ENCODE data around the gene TANGO6.

The TANGO6 gene

DNA sequence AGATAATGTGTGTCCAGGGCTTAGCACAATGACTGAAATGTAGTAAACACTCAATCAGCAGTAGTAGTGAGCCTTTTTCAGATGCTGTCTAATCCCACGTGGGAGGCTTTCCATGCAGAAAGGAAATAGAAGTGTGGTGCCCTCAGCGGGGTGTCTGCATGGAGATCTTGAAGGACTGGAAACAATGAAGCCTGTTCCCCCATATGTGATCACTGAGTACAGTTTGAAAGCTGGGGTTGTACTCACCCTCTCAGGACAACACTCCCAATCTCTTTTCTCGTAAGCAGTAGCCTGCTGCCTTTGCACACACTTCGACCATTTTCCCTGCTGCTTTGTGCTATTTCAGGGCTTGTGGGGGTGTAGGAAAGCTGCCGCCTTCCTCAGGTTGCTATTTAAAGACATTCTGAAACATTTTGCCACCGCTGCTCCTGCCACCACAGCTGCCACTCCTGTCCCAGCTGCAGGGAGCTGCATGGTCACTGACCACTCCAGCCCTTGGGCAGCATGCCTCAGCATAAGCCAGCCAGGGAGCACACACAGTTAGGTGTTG, 221.5 kb downstream of the TANGO6 start:
- no peak for DNase-seq

DNA sequence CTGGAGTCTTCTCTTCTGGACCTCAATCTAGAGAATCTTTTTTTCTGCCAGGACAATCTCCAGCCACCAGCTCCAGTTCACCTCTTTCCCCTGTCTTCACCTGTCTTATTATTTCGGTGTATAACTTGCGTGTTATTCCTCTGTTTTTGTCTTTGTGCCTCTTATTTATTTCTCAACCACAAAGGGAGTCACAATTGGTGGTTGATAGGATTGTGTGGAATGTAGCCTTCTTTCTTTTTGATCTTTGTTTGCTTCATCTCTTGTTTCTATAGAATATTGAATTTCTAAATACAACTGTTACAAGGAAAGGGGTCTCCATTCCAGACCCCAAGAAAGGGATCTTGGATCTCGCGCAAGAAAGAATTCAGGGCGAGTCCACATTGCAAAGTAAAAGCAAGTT, 226.2 kb downstream of the TANGO6 start:
- DNase-seq: no peak

DNA sequence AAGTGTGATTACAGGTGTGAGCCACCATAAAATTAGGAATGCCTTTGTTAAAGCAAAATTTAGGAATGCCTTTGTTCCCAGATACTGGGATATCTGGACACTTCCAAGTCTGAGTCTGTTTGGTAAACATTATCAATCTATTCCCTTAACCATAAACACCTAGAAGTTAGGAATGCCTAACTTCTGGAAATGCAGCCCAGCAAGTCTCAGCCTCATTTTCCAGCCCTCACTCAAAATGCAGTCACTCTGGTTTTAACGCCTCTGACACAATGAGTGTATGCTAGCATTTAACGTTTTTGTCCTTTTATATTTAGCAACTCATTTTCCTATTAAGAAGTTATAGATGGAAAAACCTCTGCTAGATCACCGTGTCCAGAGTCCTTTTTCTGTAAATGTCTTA, 227.7 kb downstream of the TANGO6 start:
- no peak for DNase-seq

DNA sequence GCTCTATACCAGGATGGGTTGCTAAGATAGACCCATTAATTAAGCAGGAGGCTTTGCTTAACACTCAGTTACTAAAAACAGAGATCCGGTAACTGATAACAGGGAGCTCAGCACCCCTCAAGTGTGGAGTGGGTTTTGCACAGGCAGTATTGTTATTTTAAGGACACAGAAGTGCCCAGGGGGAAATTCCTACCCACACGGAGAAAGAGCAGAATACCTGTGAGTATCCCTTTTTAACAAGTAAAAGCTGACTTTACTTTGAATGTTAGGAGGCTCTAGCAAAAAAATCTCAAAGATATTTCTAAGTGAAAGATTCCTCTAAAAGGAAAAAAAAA, 229.3 kb downstream of the TANGO6 start:
- DNase-seq: no peak

DNA sequence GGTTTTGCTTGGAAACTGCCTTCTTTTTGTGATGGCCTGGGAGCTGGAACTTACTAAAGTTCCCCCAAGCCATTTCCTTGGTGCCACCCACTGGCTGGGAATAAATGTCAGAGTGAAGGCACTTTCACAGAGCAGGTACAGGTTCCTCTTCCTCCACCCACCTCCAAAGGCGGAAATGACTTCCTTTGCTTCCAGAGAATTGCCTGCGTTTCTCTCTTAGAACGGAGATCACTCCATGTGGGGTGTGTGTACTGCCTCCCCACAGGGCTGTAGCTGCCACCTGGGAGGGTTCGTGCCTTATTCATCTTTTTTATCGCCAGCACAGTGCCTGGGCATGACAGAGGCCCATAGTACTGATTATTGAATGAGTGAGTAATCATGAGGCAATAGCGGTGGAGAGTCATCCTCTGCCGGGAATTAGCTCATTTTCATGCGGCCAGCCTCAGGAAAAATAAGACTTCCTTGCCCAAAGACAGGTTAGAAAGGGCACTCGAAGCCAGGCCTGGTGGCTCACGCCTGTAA, 229.9 kb downstream of the TANGO6 start:
- DNase-seq: peak; percentile 73

DNA sequence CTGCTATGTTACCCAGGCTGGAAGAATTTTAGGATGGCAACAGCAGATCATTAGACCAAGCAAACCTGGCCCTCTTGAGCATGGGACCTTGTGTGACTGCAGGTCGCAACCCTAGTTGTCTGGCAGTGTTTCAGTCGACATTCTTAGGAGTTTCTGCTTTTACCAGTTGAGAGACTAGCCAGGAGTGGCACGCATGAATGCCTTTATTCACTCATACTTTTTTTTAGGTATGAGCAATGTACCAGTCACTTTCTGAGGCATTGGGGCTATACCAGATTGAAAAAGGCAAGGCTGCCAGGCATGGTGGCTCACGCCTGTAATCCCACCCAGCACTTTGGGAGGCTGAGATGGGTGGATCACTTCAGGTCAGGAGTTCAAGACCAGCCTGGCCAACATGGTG, 233.9 kb downstream of the TANGO6 start:
- DNase-seq: peak; percentile 38

DNA sequence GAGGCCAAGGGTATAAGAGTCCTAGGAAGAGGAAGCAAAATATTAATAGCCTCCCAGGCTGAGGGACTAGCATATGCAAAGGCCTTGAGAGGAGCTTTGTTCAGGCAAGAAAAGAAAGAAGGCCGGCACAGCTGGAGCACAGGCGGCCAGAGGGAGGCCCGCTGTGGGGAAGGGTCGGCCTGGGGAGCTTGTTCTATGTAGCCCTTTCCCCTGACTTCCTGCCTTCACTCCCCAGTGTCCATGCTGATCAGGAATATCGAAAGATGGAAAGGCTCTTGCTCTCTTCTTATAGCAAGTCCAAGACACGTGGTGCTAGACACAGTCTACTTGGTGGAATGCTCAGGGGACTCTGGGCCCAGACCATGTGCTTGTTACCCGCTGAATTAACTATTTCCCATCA, 234.7 kb downstream of the TANGO6 start:
- DNase-seq: no peak

DNA sequence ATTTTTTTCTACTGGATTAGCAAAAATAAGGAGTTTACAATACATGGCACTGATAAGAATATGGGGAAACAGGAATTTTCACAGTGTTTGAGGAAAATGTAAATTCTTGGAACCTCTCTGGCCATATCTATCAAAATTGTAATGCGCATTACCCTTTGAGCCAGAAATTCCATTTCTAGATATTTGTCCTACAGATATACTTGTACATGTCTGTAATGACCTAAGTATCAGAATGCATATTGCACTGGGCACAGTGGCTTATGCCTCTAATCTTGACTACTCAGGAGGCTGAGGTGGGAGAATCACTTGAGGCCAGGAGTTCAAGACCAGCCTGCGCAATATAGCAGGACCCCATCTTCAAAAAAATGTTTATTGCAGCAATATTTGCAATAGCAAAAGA, 236.4 kb downstream of the TANGO6 start:
- DNase-seq: no peak

DNA sequence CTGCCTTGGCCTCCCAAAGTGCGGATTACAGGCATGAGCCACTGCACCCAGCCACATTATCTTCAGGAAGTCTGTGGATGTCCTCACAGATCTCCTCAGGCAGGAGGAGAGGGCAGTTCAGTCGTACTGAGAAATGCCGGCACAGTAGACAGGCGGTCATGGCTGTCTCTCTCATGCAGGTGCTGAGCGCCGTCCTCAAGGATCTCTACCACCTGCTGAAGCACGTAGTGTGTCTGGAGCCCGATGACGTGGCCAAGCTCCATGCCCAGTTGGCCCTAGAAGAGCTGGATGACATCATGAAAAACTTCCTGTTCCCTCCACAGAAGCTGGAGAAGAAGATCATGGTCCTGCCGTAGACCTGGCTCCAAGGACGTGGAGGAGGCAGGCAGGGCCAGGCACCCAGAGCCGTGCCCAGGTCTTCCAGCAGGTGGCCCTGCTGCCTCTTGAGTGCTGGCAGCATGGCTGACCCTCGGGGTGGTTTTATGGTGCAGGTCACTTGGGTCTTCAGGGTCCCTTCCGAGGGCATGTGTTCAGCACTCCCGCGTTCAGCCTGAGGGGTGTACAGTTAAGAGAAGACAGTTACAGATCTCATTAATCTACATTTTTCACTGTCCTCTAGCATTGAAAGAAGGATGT, 240.1 kb downstream of the TANGO6 start:
- no peak for DNase-seq

DNA sequence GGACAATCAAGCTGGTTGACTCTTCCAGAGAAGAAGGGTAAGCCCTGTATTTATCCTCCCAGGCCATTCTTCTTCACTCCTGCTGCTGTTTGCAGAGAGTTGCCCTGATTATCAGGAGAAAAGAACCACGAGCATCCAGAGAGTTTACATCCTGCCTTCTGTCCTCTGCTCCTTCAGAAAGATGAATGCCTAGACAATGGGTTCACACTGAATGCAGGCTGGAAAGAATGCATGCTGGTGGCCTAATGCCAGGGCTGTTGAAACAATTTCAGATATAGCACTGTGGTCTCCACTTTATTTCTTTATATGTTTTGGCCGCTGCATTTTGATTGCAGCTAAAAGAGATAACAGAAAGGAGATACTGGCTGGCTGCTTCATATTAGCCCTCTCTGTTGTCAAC, 241.0 kb downstream of the TANGO6 start:
- no peak for DNase-seq

DNA sequence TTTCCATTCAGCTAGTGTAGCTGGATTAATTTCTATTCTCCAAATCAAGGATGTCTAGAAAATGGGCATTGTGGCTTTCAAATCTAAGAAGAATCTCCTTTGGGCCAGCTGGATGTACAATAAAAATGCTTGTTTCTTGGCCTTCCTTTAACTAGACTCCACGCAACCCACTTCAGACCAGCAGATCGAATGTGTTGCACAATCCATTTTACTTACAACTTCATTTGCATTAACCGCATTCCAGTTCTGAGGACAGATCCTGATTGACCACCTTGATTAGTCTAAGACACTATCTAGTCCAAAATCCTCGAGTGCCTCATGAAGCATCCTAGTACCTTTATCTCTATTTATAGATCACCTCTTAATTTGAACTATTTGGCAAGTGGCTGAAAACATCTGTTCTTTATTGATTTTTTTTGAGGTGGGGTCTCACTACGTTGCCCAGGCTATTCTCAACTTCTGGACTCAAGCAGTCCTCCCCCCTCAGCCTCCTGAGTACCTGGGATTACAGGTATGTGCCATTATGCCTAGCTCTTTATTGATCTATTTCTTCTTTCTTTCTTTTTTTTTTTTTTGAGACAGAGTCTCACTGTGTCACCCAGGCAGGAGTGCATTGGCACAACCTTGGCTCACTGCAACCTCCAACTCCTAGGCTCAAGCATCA, 241.8 kb downstream of the TANGO6 start:
- no peak for DNase-seq

DNA sequence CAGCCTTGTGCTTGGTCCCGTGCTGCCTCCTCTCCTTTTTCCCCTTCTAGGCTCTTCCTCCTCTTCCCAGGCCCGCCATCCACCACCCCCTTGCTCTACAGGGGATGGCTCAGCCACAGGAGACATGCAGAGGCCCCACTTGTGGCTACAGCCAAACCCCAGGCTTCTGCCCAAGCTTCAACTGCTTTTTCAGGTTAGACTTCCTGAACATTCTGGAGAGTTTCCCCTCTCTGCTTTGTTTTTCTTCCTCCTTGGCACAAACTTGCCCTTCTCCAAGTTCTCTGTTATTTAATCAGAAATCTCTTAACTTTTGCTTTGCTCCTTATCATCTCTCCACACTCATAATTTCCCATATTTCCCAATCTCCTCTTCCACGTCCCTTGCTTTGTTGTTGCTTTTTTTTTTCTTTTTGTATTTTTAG, 243.8 kb downstream of the TANGO6 start:
- no peak for DNase-seq

DNA sequence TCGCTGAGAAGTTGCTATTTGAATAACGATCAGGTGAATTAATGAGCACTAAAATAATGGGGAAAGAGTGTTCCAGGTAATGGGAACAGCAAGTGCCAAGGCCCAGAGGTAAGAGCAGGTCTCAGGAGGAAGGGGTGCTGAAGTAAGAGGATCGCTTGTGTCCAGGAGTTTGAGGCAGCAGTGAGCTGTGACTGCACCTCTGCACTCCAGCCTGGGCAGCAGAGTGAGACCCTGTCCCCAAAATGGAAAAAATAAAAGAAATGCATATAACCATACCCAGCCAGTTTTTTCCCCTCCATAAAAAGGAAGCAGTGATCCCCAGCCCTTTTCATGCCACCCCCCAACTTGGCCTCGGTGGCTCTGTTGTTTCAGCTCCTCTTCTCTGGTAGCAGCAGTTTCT, 245.4 kb downstream of the TANGO6 start:
- no peak for DNase-seq

DNA sequence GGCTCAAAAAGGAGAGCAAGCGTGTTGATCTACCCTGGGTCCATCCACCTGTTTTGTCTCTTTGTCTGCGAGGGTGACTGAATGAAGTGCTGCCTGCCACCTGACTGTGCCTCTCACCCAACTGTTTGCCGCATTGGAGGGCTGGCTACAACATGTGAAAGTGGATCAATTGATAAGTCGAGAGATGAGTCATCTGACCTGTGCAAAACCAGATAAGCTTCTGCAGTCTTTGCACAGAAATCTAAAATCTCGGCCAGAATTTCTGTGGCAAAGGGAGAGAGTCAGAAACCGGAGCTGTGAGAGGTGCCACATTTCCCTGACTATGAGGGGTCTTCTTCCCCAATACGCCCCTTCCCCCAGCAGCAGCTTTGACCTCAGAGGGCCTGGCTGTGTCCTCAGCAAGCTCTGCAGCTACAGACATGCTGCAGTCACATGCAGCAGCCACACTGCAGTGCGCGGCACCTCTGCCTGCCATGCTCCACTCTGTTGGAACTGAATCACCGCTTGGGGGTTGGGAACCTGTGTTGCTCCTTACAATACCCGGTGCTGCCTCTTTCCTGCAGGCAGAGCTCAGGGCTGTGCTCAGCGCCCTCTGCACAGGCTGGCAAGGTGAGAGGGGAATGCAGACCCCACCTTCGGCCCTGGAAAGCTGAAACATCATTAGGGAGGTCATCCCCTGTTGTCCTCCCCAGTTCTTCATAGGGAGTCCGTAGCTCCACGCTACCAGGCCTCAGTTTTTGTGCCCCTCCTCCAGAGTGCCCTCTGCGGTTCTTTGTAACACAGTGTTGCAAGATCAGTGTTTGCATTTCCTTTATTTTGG, 246.0 kb downstream of the TANGO6 start:
- no peak for DNase-seq

DNA sequence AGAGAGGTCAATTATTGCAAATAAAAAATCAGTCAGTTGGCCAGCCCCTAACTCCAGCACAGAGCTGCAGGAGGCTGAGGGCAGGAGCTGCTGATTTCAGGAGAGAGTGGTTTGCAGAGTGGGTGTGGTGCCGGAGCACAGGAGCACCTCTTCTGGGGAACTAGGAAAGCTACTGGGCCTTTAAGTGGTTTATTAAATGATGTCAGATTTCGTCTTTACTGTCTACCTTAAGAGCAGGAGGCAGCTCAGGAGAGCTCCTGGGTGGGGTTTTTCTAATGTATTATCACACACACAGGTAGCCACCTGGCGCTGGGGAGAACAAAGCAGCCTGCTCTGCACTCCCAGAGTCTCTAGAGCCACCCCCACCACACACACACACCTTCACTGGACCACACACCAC, 250.6 kb downstream of the TANGO6 start:
- no peak for DNase-seq

DNA sequence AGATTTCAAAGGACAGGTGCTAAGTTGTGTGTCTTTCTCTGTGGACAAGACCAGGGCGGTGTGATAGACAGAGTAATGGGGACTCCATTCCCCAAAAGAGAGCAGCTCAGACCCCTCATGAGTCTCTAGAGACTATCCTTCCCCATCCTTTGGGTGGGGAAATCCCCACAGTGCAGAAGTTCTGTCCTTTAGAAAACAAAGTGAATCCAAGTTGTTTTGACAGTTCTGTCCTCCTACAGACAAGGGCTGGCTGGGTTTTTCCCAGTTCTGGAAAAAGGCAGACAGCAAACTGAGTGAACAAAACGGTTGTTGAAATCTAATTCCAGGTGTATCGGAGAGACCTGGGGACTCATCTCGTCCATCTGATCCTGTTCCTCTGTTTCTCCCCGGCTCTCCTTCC, 251.2 kb downstream of the TANGO6 start:
- no peak for DNase-seq

DNA sequence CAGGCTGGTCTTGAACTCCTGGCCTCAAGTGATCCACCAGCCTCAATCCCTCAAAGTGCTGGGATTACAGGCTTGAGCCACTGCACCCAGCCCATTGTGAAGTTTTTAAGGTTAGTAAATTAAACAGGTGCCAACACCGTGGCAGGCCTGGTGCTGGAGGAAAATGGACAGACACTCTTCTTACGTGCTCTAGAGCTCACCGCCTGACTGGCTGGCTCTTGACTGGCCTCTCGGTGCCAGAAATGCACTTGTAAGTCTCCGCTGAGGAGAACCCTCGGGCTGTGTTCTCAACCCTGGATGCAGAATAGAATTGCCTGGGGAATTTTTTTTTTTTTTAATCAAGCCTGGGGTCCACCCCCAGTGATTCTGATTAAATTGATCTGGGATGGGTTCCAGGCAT, 251.9 kb downstream of the TANGO6 start:
- DNase-seq: no peak

DNA sequence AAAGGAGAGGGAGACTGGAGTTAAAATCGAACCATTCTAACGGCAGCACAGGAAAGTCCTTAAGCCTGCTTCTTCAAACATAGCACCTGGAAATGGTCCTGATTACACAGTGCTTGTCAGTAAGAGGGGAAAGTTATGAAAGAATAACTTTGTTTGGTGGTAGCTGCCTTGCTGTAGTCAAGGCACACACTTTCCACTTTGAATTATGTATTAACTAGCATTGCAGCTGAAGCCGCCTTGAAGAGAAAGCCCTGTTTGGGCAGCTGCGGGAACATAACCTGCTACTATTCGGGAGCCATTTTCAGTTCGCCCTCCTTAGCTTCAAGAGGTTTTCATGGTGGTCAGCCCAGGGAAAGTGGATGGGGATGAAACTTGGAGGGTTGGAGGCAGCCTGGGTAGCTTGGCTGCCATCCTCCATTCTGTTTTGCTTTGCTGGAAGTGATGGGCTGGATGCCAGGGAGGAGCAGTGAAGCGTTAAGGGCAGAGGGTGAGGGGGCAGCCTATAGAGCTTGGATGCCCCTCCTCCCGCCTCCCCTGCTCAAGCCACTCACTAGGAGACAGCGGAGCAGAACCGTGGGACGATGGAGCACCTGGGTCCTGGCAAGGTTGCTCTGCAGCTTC, 256.9 kb downstream of the TANGO6 start:
- no peak for DNase-seq

DNA sequence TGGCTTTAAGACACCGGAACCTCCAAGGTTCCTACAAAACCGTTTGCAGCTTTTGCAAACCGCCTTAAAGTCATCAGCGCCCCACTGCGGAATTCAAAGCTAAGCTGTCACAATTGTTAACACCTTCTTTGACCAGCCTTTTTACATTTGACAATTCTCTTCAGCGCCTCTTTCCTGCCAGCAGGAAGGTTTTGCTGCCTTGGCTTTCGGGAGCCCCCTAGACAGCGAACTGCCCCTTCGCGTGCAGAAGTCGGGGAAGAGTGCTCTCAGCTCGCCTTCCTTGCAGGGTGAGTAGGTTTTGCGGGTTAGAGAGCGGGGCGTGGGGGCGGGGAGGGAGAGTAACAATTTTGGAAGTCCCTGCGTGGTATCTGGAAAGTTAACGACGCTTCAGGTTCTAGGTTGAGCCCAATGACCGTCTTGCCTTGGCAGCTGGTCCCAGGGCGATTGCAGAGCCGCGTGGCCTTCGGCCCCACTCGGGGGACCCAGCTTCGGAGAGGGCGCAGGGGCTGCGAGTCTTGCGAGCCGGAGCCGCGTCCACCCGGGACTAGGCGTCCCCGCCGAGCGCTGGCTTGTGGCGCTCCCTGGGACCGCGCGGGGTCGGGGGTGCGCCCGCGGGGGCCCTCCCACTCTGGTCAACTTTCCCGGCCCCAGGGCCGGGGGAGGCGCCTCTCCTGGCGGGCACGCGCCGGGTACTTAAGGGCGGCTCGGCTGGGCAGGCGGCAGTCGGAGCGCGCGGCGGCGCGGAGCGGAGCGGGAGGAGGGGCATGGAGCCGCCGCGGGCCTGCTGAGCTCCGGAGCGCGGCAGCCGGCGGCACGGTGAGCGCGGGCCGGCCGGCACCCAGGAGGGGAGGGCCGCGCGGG, 262.4 kb downstream of the TANGO6 start, which contains the start of gene HAS3:
HAS3 (plus strand) TSS at position 153 of the 861 bp plus-strand sequence. CDS start 3,743 bp downstream, outside the sequence.
- DNase-seq: no peak

DNA sequence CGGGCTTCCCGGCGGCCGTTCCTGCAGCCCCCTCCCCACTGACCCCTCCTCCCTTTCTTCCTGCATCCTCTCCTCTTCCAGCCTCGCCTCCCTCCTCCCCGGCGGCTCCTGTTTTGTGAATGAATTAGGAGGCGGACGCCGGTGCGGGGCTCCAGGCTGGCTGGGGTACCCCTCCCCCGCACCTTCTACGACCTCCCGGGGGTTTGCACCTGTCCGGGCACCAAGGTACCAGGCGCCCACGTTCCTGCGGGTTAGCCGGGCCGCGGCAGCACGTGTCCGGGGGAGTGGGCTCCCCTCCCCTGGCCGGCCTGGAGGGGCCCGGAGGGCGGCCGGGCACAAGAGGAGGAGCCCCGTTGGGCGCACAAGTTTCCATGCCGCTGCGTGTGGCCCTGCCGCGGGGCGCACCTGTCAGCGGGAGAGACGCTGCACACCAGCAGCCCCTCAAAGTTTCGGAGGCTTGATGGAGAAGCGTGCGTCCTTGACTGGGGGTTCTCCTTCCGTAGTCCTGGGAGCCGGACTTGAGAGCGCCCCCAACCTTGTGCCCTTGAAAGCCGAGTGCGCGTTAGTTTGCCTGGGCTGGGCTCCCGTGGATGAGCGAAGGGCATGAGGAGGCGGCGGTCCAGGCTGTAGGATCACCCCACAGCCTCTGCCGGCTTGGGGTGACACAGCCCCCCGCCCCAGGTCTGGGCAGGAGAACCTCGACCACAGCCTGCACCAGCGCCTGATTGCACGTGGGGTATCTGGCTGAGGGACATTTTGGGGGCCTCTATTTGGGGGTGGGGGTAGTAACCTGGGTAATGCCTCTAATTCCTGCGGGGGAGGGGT, 263.4 kb downstream of the TANGO6 start:
- DNase-seq: no peak

DNA sequence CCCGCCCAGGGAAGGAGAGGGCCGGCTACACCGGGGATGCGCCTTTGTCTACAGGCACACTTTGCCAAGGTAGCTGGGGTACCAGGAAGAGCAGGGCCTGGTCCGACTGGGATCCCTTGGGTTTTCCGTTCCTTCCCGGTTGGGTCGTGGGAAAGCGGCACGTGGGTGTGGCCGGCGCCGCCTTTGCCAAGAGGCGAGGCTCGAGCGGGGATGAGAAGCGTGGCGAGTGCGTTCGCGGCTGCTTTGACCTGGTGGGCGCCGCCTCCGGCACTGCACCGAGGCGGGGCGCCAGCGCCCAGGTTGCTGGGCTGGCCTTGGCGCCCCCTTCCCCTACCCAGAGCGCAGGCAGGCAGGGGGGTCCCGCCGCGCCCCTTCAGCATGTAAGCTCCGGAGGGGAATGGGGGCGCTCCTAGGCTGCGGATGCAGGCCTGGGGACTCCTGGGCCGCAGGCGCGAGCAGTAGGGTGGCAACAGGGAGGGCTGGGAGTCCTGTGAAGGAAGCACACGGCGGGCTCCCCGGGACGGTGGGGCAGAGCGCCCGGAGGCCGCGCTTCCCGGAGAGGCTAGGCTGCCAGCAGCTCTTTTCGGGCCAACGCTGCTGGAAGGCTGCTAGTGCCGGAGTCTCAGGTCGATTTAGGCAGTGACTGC, 264.1 kb downstream of the TANGO6 start:
- no peak for DNase-seq
